ENCODE data around the gene SCN4A.
"Not testable (repeated sequence)": the region's sequence is repeated elsewhere in the genome, so short reads cannot be mapped to it uniquely, and the experiment has no call there.

Gene SCN4A

DNA sequence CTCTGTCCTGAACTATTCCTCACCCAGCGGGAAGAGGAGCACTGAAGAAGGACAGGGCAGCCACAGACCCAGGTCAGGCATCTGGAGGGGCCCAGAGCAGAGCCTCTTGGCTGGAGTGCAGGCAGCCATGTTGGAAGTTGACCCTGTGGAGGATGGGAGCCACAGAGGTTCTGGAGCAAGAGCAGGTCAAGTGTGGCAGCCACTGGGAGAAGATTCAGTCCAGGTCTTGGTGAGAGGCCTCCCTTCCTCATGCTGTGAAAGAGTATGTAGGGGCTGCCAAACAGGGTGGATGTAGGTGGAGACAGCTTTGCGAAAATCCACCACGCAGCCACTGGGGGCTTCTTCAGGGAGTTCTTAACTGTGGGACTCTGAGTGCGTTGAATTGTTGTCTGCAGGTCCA is 40.0 kb downstream of the SCN4A start:
- no peak for DNase-seq

DNA sequence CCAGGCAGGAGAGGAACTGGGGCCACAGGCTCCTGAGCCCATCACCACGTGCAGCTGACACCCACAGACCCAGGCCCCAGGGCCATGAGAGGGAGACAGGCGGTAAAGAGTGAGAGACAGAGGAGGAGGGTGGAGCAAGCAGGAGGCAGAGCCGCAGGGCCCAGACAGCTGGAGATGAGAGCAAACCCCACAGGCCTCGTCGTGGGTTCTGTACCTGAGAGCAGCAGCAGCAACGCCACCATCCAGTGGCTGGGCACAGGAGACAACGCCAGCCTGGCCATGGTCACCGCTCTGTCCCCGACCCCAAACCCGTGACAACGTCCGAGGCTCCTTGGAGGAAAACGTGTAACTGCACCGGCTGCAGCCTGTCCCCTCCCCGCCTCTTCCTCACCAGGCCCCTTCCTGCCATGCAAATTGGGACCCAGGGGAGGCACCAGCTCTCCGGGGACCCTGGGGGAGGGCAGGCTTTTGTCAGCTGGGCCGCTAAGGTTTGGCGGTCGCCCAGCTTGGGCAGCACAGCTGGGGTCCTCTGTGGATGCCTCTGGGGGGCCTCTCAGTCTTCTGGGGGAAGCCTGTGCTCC is 40.6 kb downstream of the SCN4A start, which contains the start of gene CD79B:
CD79B (minus strand) TSS at position 351 of the 581 bp plus-strand sequence; CDS start at position 281, 70 bp downstream.
- DNase-seq: no peak

DNA sequence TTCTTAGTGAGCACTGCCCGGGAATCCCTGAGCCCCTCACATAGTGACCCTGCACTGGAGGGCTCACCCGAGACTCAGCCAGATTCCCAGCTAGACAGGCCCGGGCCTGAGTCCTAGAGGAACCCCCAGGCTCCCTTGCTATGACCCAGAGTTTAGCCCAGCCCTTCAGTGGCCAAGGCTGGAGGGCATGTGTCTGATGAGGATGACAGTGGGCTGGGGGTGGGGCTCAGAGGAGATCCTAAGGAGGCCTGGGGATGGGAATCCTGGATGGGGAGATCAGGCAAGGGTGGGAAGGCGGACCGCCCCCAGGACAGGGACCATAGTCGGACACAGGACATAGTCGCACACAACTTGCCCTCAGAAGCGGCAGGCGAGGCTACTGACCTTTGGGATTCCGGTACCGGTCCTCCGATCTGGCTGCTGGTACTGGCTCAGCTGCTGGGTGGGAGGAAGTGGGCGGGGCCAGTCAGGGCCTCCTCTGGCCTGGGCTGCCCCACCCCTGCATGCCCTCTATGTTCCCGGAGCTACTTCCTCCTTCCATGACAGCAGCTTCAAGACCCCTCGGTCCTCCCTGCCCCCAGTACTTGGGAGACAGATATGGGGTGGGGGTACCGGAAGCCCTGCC is 41.7 kb downstream of the SCN4A start:
- DNase-seq: no peak

DNA sequence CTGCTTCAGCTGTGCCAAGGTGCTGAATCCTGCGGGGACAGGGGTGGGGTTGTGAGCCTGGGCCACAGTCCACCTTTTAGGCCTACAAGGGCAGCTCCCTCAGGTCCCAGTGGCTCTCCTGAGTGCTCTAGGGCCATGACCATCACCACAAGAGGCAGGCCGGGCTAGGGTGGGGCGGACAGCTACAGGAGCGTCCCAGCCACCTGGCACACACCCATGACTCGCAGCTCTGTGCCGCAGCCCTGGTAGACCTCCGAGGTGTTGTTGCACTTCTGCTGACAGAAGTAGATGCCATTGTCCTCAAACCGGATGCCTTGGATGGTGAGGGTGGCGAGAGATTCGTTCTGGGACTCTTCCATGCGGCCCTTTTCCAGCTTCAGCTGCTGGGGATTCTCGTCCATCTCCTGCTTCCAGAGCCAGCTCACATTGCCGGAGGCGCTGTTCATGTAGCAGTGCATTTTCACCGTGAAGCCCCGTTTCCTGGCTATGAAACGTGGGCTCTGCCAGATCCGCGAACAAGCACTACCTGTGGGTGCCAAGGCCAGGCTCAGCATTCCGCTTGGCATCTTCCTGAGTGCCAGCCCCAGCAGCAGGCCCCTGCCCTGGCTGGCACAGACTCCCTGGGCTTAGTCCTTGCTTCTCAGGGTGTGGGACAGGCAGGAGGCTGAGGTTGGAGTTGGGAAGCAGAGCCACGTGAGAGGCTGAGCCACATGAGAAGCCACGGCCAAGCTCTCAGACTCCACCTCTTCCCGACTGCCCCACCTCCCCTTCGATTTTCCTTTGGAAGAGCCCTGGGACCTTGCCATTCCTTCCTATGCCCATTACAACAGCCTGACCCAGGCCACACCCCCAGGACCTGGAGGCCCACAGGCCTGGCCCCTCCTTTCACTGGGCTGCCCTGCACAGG is 42.6 kb downstream of the SCN4A start:
- no peak for DNase-seq

DNA sequence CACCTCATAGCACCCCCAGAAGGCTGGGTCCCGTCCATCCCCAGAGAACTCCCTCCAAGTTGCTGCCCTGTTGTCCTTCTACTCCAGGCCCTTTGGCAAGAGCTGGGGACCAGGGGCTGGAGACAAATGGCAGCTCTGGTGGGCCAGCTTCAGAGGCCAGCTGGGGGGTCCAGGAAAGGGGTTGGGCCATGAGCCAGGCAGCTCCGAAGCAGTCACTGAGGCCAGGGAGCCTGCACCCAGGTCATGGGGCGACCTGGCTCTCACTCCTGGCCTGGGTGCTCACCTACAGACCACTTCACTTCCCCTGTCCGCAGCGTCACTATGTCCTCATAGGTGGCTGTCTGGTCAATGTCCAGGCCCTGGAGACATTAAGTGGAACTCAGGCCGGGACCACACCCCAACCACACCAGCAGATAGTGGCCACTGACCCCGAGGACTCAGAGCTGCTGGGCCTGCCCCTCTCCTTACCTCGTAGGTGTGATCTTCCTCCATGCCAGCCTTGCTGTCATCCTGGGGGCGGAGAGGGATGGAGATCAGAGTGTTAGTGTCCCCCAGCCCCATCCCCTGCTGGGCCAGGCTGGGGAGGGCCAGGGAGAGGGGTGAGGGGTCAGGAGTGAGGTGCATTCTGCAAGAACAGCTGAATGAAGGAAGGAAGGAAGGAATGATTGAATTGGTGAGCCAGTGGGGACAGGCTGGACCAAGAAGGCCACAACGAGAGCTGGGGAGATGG is 43.6 kb downstream of the SCN4A start:
- no peak for DNase-seq

DNA sequence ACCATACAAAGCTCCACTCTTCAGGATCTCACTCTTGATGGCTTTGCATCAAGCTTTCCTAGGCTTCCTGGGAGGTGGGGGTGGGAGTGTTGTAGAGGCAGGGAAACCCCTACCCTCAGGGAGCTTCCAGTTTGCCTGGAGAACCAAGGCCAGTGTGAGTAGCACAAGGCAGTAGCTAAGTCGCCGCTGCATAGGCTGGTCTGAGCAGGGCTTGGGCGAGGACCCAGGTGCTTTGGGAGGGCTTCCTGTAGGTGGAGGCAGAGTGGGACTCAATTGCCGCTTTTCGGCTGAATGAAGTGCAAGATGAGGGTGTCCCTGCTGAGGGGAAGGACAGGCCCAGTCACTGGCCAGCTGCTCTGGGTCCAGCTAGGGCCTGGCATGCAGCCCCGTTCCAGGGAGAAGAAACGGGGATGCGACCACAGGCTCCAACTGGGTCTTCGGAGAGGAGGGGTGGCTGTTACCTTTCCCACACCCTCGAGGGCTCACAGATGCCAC is 44.5 kb downstream of the SCN4A start:
- no peak for DNase-seq

DNA sequence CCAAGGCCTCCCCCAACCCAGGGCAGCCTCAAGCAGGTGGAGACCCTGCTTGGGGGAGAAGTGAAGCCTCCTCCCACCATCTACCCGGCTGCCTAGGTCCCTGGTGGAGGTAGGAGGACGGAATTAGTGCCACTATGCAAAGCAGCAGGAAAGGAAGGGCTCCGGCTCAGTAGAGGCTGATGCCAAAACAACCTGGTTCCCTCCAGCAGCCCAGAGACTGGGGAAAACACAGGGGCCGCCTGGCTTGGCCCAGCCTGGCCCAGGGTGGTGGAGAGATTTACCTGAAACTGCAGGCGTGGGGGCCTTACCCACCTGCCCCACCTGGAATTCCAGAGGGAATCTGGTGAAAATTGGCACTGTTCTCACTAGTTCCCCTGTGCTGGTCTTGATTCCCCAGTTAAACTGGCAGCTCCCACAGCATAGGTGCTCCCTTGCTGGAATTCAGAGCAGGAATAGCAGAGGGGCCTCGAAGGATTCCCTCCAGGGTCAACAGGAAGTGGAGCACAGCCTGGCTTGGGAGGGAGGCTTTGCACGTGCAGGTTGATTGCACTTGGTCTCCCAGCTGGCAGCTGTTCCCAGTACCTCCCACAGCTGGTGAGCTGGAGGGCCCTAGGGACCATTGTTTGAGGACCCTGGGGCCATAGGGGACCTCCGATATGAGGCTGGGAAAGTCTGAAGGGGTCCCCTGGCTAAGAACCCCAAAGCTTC is 45.1 kb downstream of the SCN4A start:
- DNase-seq: no peak

DNA sequence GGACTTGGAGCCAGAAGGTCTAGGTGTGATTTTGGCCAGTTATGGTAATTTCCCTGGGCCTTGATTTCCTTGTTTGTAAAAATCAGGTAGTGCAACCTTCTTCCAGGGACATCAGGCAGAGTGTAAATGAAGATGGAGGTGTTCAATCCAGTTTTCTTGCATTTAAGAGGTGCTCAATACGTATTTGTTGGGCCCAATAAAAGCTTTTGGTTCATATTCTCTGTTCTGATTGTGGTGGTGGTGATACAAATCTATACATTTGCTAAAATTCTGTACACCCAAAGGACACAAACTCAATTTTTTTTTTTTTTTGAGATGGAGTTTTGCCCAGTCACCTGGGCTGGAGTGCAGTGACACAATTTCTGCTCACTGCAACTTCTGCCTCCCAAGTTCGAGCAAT is 46.6 kb downstream of the SCN4A start:
- DNase-seq: no peak

DNA sequence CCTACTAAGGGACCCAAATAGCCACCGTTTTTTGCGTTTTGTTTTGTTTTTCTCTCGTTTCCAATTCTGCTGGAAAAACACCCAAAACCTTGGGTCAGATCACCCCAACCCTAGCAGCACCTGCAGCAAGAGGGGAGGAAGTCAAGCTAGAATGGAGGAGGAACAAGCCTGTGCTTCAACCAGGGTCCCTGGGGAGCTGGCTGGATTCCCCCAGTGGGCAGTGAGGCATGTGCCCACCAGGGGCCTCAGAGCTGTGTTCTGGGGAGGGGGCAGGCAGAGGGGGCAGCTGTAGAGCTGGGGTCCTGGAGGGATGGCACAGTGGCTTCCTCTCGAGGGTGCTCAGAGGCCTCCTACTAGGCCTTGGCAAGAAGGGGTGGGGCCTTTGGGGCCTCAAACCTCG is 47.1 kb downstream of the SCN4A start:
- DNase-seq: no peak

DNA sequence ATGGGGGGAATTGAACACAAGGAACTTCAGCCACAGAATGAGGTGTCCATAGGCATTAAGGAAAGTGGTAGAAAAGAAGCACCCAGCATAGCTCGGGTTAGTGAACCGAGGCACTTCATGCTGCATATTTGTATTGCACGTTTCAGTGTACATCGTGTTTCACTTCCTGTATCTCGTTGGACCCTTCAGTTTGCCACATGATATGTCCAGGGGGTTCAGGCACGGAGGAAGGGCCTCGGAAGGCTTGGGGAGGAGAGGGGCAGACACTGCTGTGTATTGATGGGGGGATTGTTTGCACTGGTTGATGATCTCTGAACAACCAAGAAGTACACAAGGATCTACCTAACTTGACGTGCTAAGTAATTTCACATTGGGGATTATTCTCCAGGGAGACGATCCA is 50.3 kb downstream of the SCN4A start:
- not testable (repeated sequence) for DNase-seq

DNA sequence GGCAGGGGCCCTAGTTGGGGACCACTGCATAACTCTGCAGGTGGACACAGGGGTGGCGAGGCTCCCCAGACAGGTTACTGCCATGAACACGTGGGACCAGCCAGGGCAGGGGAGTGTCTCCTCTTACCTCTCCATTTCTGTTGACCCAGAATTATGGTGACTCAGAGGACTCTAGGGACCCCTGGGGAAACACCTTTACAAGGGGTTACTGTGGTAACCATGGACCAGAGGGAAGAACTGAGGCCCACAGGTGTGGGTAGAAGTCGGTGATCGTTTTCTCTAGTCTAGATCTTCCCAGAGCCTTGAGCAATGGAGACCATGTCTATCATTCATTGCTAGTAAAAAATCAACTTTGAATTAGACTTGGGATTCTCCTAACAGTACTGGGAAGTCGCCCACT is 51.9 kb downstream of the SCN4A start:
- not testable (repeated sequence) for DNase-seq

DNA sequence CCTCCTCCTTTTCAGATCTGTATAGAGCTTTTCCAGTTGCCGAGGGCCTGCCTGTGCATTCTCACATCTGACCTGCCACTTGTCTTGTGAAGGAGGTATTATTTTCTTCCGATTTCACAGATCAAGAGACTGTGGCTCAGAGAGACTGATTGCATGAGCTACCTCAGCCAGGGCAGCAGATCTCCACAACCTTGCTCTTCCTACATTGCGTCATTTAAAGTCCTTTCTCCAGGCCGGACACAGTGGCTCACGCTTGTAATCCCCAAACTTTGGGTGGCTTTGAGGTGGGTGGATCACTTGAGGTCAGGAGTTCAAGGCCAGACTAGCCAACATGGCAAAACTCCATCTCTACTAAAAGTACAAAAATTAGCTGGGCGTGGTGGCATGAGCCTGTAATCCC is 52.7 kb downstream of the SCN4A start:
- DNase-seq: not testable (repeated sequence)

DNA sequence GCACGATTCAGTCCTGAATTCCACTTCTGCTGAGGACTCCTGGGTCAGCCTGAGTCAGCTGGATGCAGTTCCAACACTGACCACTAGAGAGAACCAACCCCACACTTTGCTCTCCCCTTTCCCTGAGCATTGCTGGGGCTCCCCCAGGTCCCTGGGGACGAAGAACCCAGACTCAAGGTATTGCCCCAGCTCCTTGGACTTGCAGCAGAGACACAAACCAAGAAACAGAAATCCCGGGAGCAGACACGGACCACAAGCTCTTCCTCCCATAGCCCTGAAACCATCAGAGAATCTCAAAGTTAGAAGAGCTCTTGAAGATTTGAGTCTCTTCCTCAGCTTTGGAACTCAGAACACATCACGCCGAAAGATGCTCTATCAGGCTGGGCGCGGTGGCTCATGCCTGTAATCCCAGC is 53.4 kb downstream of the SCN4A start:
- DNase-seq: peak; percentile 27

DNA sequence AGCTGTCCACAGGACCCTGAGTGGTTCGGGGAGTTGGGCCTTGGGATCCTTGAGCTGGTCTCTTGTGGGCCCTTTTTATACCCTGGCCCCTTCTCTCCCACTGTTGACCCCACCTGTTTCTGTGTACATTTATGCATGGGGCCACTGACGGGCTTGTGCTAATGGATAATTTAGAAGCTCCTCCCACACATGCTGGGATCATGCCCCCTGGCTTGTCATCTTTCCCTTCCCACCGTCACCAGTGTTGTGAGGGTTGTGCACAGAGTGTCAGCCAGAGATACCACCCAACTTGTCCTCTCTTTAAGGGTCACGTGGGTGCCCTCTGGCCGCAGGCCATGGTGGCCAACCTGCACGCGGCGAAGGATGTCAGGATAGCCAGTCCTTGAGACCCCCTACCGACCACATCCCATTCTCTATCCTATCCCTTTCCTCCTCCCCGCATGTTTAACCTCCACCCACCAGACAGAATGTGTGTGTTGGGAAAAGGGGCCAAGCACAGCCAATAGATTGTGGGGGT is 53.9 kb downstream of the SCN4A start, which contains the start of gene GH1:
GH1 (minus strand) TSS at position 51 of the 517 bp plus-strand sequence. CDS start 63 bp downstream, outside the sequence.
- not testable (repeated sequence) for DNase-seq

DNA sequence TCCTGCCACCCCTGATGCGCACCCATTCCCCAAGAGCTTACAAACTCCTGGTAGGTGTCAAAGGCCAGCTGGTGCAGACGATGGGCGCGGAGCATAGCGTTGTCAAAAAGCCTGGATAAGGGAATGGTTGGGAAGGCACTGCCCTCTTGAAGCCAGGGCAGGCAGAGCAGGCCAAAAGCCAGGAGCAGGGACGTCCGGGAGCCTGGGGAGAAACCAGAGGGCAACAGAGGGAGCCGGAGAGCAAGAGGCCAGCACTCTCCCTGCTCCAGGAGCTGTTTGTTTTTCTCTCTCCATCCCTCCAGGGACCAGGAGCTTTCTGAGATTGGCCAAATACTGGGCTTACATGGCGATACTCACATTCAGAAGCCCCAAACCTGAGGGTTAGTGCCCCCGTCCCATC is 54.4 kb downstream of the SCN4A start:
- no peak for DNase-seq

DNA sequence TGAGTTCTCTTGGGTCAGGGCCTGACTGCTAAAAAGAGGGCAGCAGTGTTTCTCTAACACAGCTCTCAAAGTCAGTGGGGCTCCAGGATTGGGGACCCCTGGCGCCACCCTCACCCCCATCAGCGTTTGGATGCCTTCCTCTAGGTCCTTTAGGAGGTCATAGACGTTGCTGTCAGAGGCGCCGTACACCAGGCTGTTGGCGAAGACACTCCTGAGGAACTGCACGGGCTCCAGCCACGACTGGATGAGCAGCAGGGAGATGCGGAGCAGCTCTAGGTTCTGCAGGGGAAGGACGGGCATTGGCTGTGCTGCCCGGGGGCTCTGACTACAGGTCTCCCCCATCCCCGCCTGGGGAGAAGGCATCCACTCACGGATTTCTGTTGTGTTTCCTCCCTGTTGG is 55.1 kb downstream of the SCN4A start:
- no peak for DNase-seq

DNA sequence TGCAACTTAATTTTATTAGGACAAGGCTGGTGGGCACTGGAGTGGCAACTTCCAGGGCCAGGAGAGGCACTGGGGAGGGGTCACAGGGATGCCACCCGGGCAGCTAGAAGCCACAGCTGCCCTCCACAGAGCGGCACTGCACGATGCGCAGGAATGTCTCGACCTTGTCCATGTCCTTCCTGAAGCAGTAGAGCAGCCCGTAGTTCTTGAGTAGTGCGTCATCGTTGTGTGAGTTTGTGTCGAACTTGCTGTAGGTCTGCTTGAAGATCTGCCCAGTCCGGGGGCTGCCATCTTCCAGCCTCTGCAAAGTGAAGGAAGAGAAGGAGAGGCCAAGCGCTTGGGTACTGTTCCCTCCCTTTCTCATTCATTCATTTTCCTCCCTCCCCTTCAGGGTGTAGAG is 55.5 kb downstream of the SCN4A start:
- not testable (repeated sequence) for DNase-seq

DNA sequence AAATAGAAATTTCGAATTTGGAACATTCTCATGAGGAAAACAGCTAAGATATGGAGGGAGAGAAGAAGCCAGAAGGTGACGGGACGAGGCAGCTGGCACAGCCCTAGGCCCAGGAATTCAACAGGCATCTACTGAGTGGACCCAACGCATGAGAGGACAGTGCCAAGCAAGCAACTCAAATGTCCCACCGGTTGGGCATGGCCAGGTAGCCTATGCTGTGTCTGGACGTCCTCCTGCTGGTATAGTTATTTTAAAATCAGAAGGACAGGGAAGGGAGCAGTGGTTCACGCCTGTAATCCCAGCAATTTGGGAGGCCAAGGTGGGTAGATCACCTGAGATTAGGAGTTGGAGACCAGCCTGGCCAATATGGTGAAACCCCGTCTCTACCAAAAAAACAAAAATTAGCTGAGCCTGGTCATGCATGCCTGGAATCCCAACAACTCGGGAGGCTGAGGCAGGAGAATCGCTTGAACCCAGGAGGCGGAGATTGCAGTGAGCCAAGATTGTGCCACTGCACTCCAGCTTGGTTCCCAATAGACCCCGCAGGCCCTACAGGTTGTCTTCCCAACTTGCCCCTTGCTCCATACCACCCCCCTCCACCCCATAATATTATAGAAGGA is 56.0 kb downstream of the SCN4A start:
- DNase-seq: no peak

DNA sequence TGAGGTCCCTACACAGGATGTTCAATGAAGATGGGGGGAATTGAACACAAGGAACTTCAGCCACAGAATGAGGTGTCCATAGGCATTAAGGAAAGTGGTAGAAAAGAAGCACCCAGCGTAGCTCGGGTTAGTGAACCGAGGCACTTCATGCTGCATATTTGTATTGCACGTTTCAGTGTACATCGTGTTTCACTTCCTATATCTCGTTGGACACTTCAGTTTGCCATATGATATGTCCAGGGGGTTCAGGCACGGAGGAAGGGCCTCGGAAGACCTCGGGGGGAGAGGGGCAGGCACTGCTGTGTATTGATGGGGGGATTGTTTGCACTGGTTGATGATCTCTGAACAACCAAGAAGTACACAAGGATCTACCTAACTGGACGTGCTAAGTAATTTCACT is 57.0 kb downstream of the SCN4A start:
- DNase-seq: not testable (repeated sequence)

DNA sequence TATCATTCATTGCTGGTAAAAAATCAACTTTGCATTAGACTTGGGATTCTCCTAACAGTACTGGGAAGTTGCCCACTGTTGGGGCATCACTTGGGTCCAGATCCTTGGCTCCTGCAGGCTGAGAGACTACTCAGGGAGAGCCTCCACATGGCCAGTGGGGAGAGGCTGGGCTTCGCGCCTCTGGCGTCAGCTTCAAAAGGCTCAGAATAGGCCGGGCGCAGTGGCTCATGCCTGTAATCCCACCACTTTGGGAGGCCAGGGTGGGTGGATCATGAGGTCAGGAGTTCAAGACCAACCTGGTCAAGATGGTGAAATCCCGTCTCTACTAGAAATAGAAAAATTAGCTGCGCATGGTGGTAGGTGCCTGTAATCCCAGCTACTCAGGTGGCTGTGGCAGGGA is 58.2 kb downstream of the SCN4A start:
- DNase-seq: no peak

DNA sequence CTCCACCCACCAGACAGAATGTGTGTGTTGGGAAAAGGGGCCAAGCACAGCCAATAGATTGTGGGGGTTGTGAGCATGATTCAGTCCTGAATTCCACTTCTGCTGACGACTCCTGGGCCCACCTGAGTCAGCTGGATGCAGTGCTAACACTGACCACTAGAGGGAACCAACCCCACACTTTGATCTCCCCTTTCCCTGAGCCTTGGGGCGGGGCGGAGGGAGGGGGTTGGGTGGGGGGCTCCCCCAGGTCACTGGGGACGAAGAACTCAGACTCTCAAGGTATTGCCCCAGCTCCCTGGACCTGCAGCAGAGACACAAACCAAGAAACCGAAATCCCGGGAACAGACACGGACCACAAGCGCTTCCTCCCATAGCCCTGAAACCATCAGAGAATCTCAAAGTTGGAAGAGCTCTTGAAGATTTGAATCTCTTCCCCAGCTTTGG is 61.0 kb downstream of the SCN4A start:
- no peak for DNase-seq
